ENCODE measurements around the gene TAF15.
A peak's percentile ranks its signal among the peaks of the same experiment; 100 is the strongest.

The TAF15 gene

DNA sequence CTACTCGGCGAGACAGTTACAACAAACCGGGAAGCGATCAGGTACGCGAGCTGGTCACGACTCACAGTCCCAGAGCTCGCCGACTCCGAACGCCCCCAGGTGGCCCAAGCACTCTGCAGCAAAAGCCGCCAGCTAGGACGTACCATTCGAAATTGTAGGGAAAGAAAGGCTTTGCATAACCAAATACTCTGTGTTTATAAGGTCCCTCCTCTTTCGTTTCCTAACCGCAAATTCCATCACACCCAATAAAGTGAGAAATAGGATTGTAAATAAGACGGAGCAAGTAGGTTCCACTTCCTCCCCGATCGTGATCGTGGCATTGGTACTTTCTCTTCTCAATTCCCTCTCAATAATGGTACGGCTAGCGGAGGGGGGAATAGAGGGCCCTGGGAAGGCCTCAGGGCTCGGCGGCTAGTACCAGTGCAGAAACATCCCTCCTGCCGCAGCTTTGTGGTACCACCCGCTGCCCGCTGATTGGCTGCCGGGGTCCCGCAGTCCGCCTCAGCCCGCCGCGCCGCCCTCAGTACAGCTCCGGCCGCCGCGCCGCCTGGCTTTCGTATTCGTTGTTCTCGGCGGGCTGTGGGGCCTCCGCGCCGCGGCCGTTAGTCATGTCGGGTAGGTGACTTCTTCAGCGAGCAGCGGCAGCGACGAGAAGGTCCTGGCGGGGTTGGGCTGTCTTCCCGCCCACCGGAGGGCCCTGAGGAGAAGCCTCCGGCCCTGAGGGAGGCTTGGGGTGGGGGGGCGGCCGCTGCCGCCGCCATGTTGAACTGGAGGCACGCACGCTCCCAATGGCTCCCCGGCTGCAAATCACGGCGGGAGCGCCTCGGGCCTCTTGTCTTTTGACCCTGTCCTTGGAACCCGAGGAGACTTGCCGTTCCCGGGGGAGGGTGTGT is at the start of gene TAF15:
Gene TAF15 (plus strand): TSS at position 523 of the 893 bp plus-strand sequence. CDS start 86 bp downstream, at position 609.
- Histone ChIP-seq H3K27me3 (ENCODE audit: control insufficient read depth in 1 of 2, insufficient read depth in 2 of 2, low read length in 2 of 2) (no peaks in the 10 kb centered on the region), H3K9me3 (ENCODE audit: control insufficient read depth in 2 of 2, low read length in 2 of 2) (no peaks in the 10 kb centered on the region), H3K9ac (ENCODE audit: low read length in 2 of 2) (peak within 1 kb of the TSS; percentile 87 to 95), H3K4me3 (ENCODE audit: low read length in 2 of 2) (peak within 1 kb of the TSS; percentile 89 to 95), H3K4me1 (ENCODE audit: control insufficient read depth, insufficient read depth, low read length) (peaks cover 35% of the 10 kb centered on the region), H3K36me3 (ENCODE audit: control insufficient read depth in 2 of 2, insufficient read depth in 2 of 2, low read length in 2 of 2) (no peaks in the 10 kb centered on the region), H3K27ac (ENCODE audit: low read length) (peak within 1 kb of the TSS; percentile 91)

- Histone ChIP-seq H3K27me3 (ENCODE audit: control insufficient read depth in 1 of 2, insufficient read depth in 2 of 2, low read length in 2 of 2) (no peaks in the 10 kb centered on the region), H3K4me3 (ENCODE audit: low read length in 2 of 2) (no peak within 1 kb of the TSS), H3K27ac (ENCODE audit: low read length) (no peak within 1 kb of the TSS), H3K36me3 (ENCODE audit: control insufficient read depth in 2 of 2, insufficient read depth in 2 of 2, low read length in 2 of 2) (no peaks in the 10 kb centered on the region), H3K9ac (ENCODE audit: low read length in 2 of 2) (no peak within 1 kb of the TSS), H3K4me1 (ENCODE audit: control insufficient read depth, insufficient read depth, low read length) (peaks cover 18% of the 10 kb centered on the region), H3K9me3 (ENCODE audit: control insufficient read depth in 2 of 2, low read length in 2 of 2) (no peaks in the 10 kb centered on the region)
These were observed 48.7 kb upstream of the TAF15 start, which contains the start of gene C17orf50 for GRCh38 chr17:35760587-35760986. C17orf50 (plus strand) TSS chr17:35760887; CDS start chr17:35760942, 55 bp downstream.

DNA sequence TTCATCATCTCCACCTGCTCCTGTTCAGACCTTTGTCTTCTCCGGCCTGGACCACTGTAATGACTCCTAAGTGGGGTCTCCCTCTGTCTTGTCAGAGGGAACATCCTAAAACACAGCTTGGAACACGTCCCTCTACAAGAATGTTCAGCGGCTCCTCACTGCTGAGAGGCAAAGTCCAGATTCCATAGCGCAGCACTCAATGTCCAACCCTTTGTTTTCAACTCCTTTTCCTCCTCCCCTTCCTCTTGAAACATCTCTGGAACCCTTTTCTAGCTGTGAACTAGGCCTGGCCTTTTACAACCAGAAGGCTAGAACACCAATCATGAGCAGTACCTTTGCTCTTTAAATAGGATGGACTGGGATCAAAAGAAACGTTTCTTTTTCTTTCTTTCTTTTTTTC is 47.7 kb upstream of the TAF15 start:
- Histone ChIP-seq H3K27ac (ENCODE audit: low read length) (no peak overlapping the region), H3K9ac (ENCODE audit: low read length in 2 of 2) (no peak overlapping the region), H3K9me3 (ENCODE audit: control insufficient read depth in 2 of 2, low read length in 2 of 2) (no peaks in the 10 kb centered on the region), H3K36me3 (ENCODE audit: control insufficient read depth in 2 of 2, insufficient read depth in 2 of 2, low read length in 2 of 2) (no peaks in the 10 kb centered on the region), H3K4me3 (ENCODE audit: low read length in 2 of 2) (no peak overlapping the region), H3K27me3 (ENCODE audit: control insufficient read depth in 1 of 2, insufficient read depth in 2 of 2, low read length in 2 of 2) (no peaks in the 10 kb centered on the region), H3K4me1 (ENCODE audit: control insufficient read depth, insufficient read depth, low read length) (peaks cover 21% of the 10 kb centered on the region)

- peaks cover 24% of the 10 kb centered on the region for H3K4me1 ChIP-seq (ENCODE audit: control insufficient read depth, insufficient read depth, low read length)
- H3K27me3 ChIP-seq (ENCODE audit: control insufficient read depth in 1 of 2, insufficient read depth in 2 of 2, low read length in 2 of 2): no peaks in the 10 kb centered on the region
- H3K27ac ChIP-seq (ENCODE audit: low read length): no peak overlapping the region
- H3K4me3 ChIP-seq (ENCODE audit: low read length in 2 of 2): peak overlapping the region in 1 of 2 donors; percentile 74
- H3K36me3 ChIP-seq (ENCODE audit: control insufficient read depth in 2 of 2, insufficient read depth in 2 of 2, low read length in 2 of 2): no peaks in the 10 kb centered on the region
- no peaks in the 10 kb centered on the region for H3K9me3 ChIP-seq (ENCODE audit: control insufficient read depth in 2 of 2, low read length in 2 of 2)
- H3K9ac ChIP-seq (ENCODE audit: low read length in 2 of 2): peak overlapping the region; percentile 38 to 60
These were observed 45.5 kb upstream of the TAF15 start for GRCh38 chr17:35763767-35764122.

DNA sequence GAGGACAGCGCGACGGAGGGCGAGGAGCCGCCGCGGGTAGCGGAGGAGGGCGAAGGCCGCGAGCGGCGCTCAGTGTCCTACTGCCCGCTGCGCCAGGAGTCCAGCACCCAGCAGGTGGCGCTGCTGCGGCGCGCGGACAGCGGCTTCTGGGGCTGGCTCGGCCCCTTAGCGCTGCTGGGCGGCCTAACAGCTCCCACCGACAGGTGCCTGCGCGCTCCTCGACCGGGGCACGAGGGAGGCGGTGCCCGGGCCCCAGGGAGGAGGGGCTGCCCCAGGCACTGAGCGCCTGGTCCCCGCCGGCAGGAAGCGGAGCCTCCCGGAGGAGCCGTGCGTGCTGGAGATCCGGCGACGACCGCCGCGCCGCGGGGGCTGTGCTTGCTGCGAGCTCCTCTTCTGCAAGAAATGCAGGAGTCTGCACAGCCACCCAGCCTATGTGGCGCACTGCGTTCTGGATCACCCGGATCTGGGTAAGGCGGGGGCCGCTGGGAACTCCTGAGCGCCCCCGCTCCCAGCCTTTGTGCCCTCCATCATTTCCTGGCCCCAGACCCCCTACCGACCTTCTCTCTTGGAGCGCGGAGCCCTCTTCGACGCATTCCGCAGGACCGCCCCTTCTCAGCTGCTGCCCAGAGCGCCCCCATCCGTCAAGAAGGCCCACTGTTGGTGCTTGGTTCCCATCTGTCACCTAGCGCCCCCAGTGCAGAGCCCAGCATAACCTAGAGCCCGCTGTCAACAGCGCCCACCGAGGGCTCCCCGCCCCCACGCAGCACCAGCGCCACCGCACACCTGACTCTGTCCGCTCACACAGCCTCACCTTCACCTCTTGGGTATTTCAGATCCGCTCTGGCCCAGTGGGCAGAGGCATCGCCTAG is 44.9 kb upstream of the TAF15 start:
- H3K9ac ChIP-seq (ENCODE audit: low read length in 2 of 2): peak overlapping the region; percentile 38 to 60
- H3K4me1 ChIP-seq (ENCODE audit: control insufficient read depth, insufficient read depth, low read length): peaks cover 24% of the 10 kb centered on the region
- H3K4me3 ChIP-seq (ENCODE audit: low read length in 2 of 2): peak overlapping the region; percentile 67 to 74
- no peaks in the 10 kb centered on the region for H3K9me3 ChIP-seq (ENCODE audit: control insufficient read depth in 2 of 2, low read length in 2 of 2)
- no peaks in the 10 kb centered on the region for H3K36me3 ChIP-seq (ENCODE audit: control insufficient read depth in 2 of 2, insufficient read depth in 2 of 2, low read length in 2 of 2)
- H3K27ac ChIP-seq (ENCODE audit: low read length): peak overlapping the region; percentile 18
- no peaks in the 10 kb centered on the region for H3K27me3 ChIP-seq (ENCODE audit: control insufficient read depth in 1 of 2, insufficient read depth in 2 of 2, low read length in 2 of 2)

GRCh38 chr17:35765086-35765710 is 44.1 kb upstream of the TAF15 start:
- Histone ChIP-seq H3K9me3 (ENCODE audit: control insufficient read depth in 2 of 2, low read length in 2 of 2) (no peaks in the 10 kb centered on the region), H3K36me3 (ENCODE audit: control insufficient read depth in 2 of 2, insufficient read depth in 2 of 2, low read length in 2 of 2) (no peaks in the 10 kb centered on the region), H3K9ac (ENCODE audit: low read length in 2 of 2) (no peak overlapping the region), H3K27ac (ENCODE audit: low read length) (peak overlapping the region; percentile 18), H3K4me3 (ENCODE audit: low read length in 2 of 2) (no peak overlapping the region), H3K4me1 (ENCODE audit: control insufficient read depth, insufficient read depth, low read length) (peaks cover 24% of the 10 kb centered on the region), H3K27me3 (ENCODE audit: control insufficient read depth in 1 of 2, insufficient read depth in 2 of 2, low read length in 2 of 2) (no peaks in the 10 kb centered on the region)

GRCh38 chr17:35765756-35766488 is 43.4 kb upstream of the TAF15 start:
- Histone ChIP-seq H3K27me3 (ENCODE audit: control insufficient read depth in 1 of 2, insufficient read depth in 2 of 2, low read length in 2 of 2) (no peaks in the 10 kb centered on the region), H3K9me3 (ENCODE audit: control insufficient read depth in 2 of 2, low read length in 2 of 2) (no peaks in the 10 kb centered on the region), H3K9ac (ENCODE audit: low read length in 2 of 2) (no peak overlapping the region), H3K27ac (ENCODE audit: low read length) (peak overlapping the region; percentile 18), H3K36me3 (ENCODE audit: control insufficient read depth in 2 of 2, insufficient read depth in 2 of 2, low read length in 2 of 2) (no peaks in the 10 kb centered on the region), H3K4me1 (ENCODE audit: control insufficient read depth, insufficient read depth, low read length) (peaks cover 24% of the 10 kb centered on the region), H3K4me3 (ENCODE audit: low read length in 2 of 2) (no peak overlapping the region)

- Histone ChIP-seq H3K36me3 (ENCODE audit: control insufficient read depth in 2 of 2, insufficient read depth in 2 of 2, low read length in 2 of 2) (no peaks in the 10 kb centered on the region), H3K4me3 (ENCODE audit: low read length in 2 of 2) (no peak overlapping the region), H3K27me3 (ENCODE audit: control insufficient read depth in 1 of 2, insufficient read depth in 2 of 2, low read length in 2 of 2) (no peaks in the 10 kb centered on the region), H3K27ac (ENCODE audit: low read length) (no peak overlapping the region), H3K4me1 (ENCODE audit: control insufficient read depth, insufficient read depth, low read length) (peaks cover 24% of the 10 kb centered on the region), H3K9ac (ENCODE audit: low read length in 2 of 2) (no peak overlapping the region), H3K9me3 (ENCODE audit: control insufficient read depth in 2 of 2, low read length in 2 of 2) (no peaks in the 10 kb centered on the region)
These were observed 42.8 kb upstream of the TAF15 start for GRCh38 chr17:35766489-35766877.

- Histone ChIP-seq H3K4me3 (ENCODE audit: low read length in 2 of 2) (no peak overlapping the region), H3K9me3 (ENCODE audit: control insufficient read depth in 2 of 2, low read length in 2 of 2) (no peaks in the 10 kb centered on the region), H3K27me3 (ENCODE audit: control insufficient read depth in 1 of 2, insufficient read depth in 2 of 2, low read length in 2 of 2) (no peaks in the 10 kb centered on the region), H3K27ac (ENCODE audit: low read length) (no peak overlapping the region), H3K9ac (ENCODE audit: low read length in 2 of 2) (no peak overlapping the region), H3K36me3 (ENCODE audit: control insufficient read depth in 2 of 2, insufficient read depth in 2 of 2, low read length in 2 of 2) (no peaks in the 10 kb centered on the region), H3K4me1 (ENCODE audit: control insufficient read depth, insufficient read depth, low read length) (peaks cover 28% of the 10 kb centered on the region)
These were observed 42.3 kb upstream of the TAF15 start for GRCh38 chr17:35766903-35767510.

Data from stomach smooth muscle (tissue), 2 donors.